Left lung (tissue), 10 donors: ENCODE results near the gene POLR2B. TPM values are rescaled to one million over a fixed set of nuclear protein-coding genes. Genes with fewer than 3 reads are reported as not detected.

Experiments
- ATAC-seq: fragments of 200-7000 bp; cut with Tn5 transposase; one replicate; pipeline ENCODE4 v1.9.1; 2020; ENCODE audit warnings: moderate library complexity
- DNase-seq, 4 donors: peaks; one replicate each; pipeline ENCODE4 v3.0.0-alpha.2; 2013 to 2020
- H3K27ac ChIP-seq, 2 donors: fragments of 200-600 bp; sonication (generic) in 1 of 2; one replicate each; pipeline versions ENCODE4 v1.5.0 to v1.8.0; 2020 to 2021
- H3K27me3 ChIP-seq, 2 donors: fragments of 200-600 bp; sonication (generic) in 1 of 2; one replicate each; pipeline versions ENCODE4 v1.5.0 to v1.8.0; 2020 to 2021
- H3K36me3 ChIP-seq, 2 donors: fragments of 200-600 bp; sonication (generic) in 1 of 2; one replicate each; pipeline versions ENCODE4 v1.5.0 to v1.8.0; 2020 to 2021
- H3K4me1 ChIP-seq, 2 donors: fragments of 200-600 bp; one replicate each; pipeline ENCODE4 v1.8.0; 2021
- H3K4me3 ChIP-seq, 2 donors: fragments of 200-600 bp; sonication (generic) in 1 of 2; one replicate each; pipeline versions ENCODE4 v1.5.0 to v1.8.0; 2020 to 2021; ENCODE audit warnings: mild to moderate bottlenecking in 1 of 2
- H3K9me3 ChIP-seq, 2 donors: fragments of 200-600 bp; sonication (generic) in 1 of 2; one replicate each; pipeline versions ENCODE4 v1.5.0 to v1.8.0; 2020 to 2021
- intact Hi-C, 2 donors: fragments of 100-400 bp; cut with DNase I; formaldehyde crosslinking; loops; one replicate each; pipeline versions ENCODE4 v1.11.2 to v1.14.2; 2022
- polyA plus RNA-seq, 6 donors: library from polyadenylated mRNA; unstranded; fragments of 120-200 nt; gene quantifications; one replicate each; pipeline ENCODE4 v1.2.1, GENCODE V29; 2013; ENCODE audit not compliant: insufficient read length in 6 of 6
- total RNA-seq, 2 donors: library from RNA; stranded (reverse); fragmentation: NEBNext Ultra II Directional; extraction: Animal tissue kit (Norgen Biotek cat#: 25700); gene quantifications; one replicate each; pipeline ENCODE4 v1.2.1, GENCODE V29; 2021
- TF ChIP-seq, protein P1 (sequence below), 2 donors: fragments of 200-600 bp; sonication (generic) in 1 of 2; IDR thresholded peaks; one replicate each; pipeline versions ENCODE4 v1.5.0 to v1.8.0; 2021; ENCODE audit warnings: antibody characterized with exemption in 2 of 2
- donor health status: DM: no; HTN: yes; CAD: no.
- donor health status: DM: no; HTN: no; CAD: no.

The POLR2B gene
- total and polyA plus RNA-seq, 8 donors = 62.1 to 126 (median 112) TPM

DNA sequence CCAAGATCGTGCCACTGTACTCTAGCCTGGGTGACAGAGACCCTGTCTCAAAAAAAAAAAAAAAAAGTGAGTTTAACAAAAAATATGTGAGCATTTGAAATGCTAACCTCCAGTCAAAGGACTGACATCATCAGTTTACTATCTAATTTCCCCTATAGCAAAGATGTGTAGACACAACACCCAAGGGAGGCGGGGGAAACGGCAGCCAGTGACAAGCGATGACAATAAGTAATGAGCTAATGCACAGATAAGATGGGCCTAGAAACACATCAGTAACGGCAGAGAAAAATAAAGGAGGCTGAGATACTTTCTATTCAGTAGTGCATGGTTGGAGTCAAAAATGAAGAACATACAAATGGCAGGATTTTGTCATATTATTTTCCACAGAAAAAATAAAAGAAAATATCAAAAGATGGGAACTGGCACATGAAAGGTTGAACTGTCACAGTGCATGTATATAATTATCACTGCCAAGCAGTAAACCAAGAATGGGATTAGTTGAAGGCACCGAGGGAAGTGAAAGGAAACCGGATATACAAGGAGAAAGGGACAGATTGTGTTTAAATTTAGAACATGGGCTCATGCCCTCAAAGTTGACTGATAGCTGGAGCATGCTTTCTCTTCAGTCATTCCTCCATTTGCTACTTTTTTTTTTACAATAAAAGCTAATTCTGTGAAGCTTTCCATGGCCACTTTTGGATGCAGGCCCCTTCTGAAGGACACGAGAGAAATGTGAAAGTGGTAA lies 89.7 kb downstream of the POLR2B start:
- Histone ChIP-seq H3K27ac (no peak overlapping the region), H3K27me3 (no peaks in the 10 kb centered on the region), H3K4me3 (no peak overlapping the region), H3K4me1 (peaks cover 8 to 18% of the 10 kb centered on the region in 2 donors), H3K9me3 (no peaks in the 10 kb centered on the region), H3K36me3 (no peaks in the 10 kb centered on the region)
- DNase-seq = no peak
- TF ChIP-seq, protein P1, sequence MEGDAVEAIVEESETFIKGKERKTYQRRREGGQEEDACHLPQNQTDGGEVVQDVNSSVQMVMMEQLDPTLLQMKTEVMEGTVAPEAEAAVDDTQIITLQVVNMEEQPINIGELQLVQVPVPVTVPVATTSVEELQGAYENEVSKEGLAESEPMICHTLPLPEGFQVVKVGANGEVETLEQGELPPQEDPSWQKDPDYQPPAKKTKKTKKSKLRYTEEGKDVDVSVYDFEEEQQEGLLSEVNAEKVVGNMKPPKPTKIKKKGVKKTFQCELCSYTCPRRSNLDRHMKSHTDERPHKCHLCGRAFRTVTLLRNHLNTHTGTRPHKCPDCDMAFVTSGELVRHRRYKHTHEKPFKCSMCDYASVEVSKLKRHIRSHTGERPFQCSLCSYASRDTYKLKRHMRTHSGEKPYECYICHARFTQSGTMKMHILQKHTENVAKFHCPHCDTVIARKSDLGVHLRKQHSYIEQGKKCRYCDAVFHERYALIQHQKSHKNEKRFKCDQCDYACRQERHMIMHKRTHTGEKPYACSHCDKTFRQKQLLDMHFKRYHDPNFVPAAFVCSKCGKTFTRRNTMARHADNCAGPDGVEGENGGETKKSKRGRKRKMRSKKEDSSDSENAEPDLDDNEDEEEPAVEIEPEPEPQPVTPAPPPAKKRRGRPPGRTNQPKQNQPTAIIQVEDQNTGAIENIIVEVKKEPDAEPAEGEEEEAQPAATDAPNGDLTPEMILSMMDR (IDR thresholded peaks at IDR 0.05) = no peak
- no peak for ATAC-seq
- intact Hi-C loops = no loop called here

DNA sequence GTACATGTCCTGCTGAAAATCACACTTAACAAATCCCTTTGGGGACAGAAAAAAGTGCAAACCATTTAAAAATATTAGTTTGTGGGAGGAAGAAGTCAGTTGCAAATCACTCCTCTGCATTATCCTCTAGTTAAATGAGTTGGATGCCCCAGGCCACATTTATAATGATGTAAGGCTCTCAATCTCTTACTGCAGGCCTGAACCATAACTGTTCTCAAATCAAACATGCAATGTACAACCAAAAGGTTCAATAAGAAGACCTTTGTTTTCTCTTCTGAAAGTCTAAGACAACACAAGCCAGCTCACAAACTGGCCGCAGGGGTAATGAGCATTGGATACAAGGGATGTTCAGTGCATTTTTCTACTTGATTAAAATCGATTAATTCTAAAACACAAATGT lies 91.8 kb downstream of the POLR2B start:
- Histone ChIP-seq H3K9me3 (no peaks in the 10 kb centered on the region), H3K4me3 (no peak overlapping the region), H3K27me3 (no peaks in the 10 kb centered on the region), H3K36me3 (no peaks in the 10 kb centered on the region), H3K4me1 (peaks cover 2 to 18% of the 10 kb centered on the region in 2 donors), H3K27ac (no peak overlapping the region)
- ATAC-seq (no peak), DNase-seq (no peak)
- TF ChIP-seq, protein P1 (IDR thresholded peaks at IDR 0.05) = no peak
- intact Hi-C loops = no loop called here

DNA sequence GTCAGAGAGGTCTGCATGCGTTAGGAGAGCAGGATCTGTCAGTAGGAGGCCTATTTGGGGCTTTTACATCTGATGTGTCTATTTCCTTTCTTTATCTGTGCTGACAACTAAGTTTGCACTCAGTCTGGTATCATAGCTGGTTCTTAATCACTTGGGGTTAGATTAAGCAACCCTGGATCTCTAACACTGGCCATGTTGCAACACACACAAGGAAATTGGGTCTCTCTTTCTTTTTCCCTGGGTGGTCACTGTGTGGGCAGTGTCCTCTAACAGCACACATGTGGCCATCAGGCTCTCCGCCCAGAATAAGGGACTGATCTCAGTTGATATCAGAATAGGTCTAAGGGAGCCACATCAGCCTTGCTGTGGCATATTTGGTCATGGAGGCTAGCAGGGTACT lies 92.6 kb downstream of the POLR2B start:
- Histone ChIP-seq H3K27ac (no peak overlapping the region), H3K27me3 (no peaks in the 10 kb centered on the region), H3K36me3 (no peaks in the 10 kb centered on the region), H3K4me3 (no peak overlapping the region), H3K9me3 (no peaks in the 10 kb centered on the region), H3K4me1 (peaks cover 0 to 18% of the 10 kb centered on the region in 2 donors)
- TF ChIP-seq, protein P1 (IDR thresholded peaks at IDR 0.05) = no peak
- peak; percentile 49 for ATAC-seq
- DNase-seq = no peak
- intact Hi-C loops = no loop called here

DNA sequence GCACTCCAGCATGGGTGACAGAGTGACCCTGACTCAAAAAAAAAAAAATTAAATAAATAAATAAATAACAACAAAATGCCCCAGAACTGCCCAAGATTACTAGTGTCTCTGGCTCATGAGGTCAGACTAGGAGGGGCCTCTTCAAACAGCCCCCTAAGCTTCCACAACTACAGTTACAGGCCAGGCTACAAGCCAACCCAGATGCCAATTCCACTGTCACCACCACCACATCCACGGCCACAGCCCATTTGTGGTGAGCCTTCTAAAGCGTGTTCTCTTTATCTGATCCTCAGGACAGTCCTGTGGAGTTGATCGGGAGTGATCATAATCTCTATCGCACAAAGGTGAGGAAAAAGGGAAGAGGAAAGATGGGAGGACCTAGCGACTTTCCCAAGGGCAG lies 94.9 kb downstream of the POLR2B start:
- TF ChIP-seq, protein P1 (IDR thresholded peaks at IDR 0.05) = no peak
- no peak overlapping the region for H3K27ac ChIP-seq
- H3K4me1 ChIP-seq = peaks cover 0 to 18% of the 10 kb centered on the region in 2 donors
- intact Hi-C loops = no loop called here
- no peaks in the 10 kb centered on the region for H3K9me3 ChIP-seq
- ATAC-seq (no peak), DNase-seq (no peak)
- H3K4me3 ChIP-seq = no peak overlapping the region
- H3K36me3 ChIP-seq = no peaks in the 10 kb centered on the region
- no peaks in the 10 kb centered on the region for H3K27me3 ChIP-seq

DNA sequence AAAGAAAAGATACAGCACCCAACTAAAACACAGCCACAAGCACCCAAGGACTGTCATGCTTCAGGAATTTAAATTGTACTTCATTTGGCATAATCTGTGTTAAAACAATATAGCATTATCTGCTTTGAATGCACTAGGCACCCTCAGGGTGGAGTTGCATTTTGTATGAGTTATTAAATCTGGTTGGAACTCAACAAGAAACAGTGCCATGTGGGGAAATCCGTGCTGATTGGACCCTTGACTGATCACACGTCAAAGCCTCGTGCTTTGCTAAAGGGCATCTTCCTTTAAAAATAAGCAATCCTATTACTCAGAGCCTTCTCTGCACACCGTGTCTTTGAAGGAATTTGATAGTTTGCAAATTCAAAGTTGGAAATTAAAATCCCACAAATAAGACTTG lies 96.0 kb downstream of the POLR2B start:
- intact Hi-C loops = no loop called here

More for the DNA sequence above, 96.0 kb downstream of the POLR2B start:
- TF ChIP-seq, protein P1 (IDR thresholded peaks at IDR 0.05) = no peak
- no peak overlapping the region for H3K4me3 ChIP-seq
- DNase-seq (no peak), ATAC-seq (no peak)
- H3K27ac ChIP-seq = no peak overlapping the region
- no peaks in the 10 kb centered on the region for H3K36me3 ChIP-seq
- no peaks in the 10 kb centered on the region for H3K9me3 ChIP-seq
- no peaks in the 10 kb centered on the region for H3K27me3 ChIP-seq
- H3K4me1 ChIP-seq = peaks cover 2 to 23% of the 10 kb centered on the region in 2 donors
